Astrocyte of the spinal cord (primary cell): ENCODE data around the gene LPAR3.
"Not testable (repeated sequence)": the region's sequence is repeated elsewhere in the genome, so short reads cannot be mapped to it uniquely, and the experiment has no call there.

Experiments used
- DNase-seq: peaks from one replicate; pipeline ENCODE4 v3.0.0; 2011; ENCODE audit warnings: low read depth, low spot score
- H3K4me3 ChIP-seq: 2 replicates; pipeline ENCODE4 v1.5.1; 2011; ENCODE audit warnings: low read depth, mild to moderate bottlenecking, low read length, moderate library complexity
- CTCF ChIP-seq: IDR thresholded peaks from 2 replicates; pipeline ENCODE4 v1.5.1; 2012; ENCODE audit warnings: low read depth, mild to moderate bottlenecking, low read length, inconsistent platforms
- in situ Hi-C: cut with HindIII; loops from 2 replicates; pipeline ENCODE4 v1.10.0; 2017; ENCODE audit warnings: low sequenced_read_pairs

The LPAR3 gene

GRCh38 chr1:84919461-84919970 is 26.5 kb upstream of the LPAR3 start:
- TF ChIP-seq CTCF = no peak
- H3K4me3 ChIP-seq = no peak overlapping the region
- no peak for DNase-seq
- in situ Hi-C loops = no loop called here

GRCh38 chr1:84918726-84919336 is 25.8 kb upstream of the LPAR3 start:
- no peak for DNase-seq
- in situ Hi-C loops = no loop called here
- TF ChIP-seq CTCF = no peak
- no peak overlapping the region for H3K4me3 ChIP-seq

- H3K4me3 ChIP-seq = no peak overlapping the region
- no peak for TF ChIP-seq CTCF
- no peak for DNase-seq
- in situ Hi-C loops = no loop called here
Observed at GRCh38 chr1:84916897-84917296, 23.9 kb upstream of the LPAR3 start.

GRCh38 chr1:84913555-84913892 is 20.5 kb upstream of the LPAR3 start:
- DNase-seq = no peak
- TF ChIP-seq CTCF = no peak
- in situ Hi-C loops = no loop called here
- no peak overlapping the region for H3K4me3 ChIP-seq

- in situ Hi-C loops = no loop called here
- no peak overlapping the region for H3K4me3 ChIP-seq
- no peak for DNase-seq
- TF ChIP-seq CTCF = no peak
Observed at GRCh38 chr1:84912726-84913554, 19.9 kb upstream of the LPAR3 start.

- H3K4me3 ChIP-seq, DNase-seq, in situ Hi-C loops: not testable (repeated sequence)
Observed at GRCh38 chr1:84908746-84909464, 15.9 kb upstream of the LPAR3 start.
